Upper lobe of left lung (tissue), 4 donors: ENCODE results near the gene COX19.

Experiments used
- EP300 ChIP-seq, 4 donors: sonication (generic); formaldehyde crosslinking; IDR thresholded peaks; one replicate each; pipeline ENCODE4 v1.5.1; 2017; ENCODE audit warnings: antibody characterized with exemption in 4 of 4, control low read depth in 2 of 4
- POLR2A ChIP-seq, 4 donors: fragments of 450-650 bp; IDR thresholded peaks; one replicate each; pipeline ENCODE4 v1.5.1; 2016 to 2017; ENCODE audit warnings: antibody characterized with exemption in 4 of 4, mild to moderate bottlenecking in 2 of 4
- POLR2AphosphoS5 ChIP-seq, 2 donors: sonication (generic); formaldehyde crosslinking; IDR thresholded peaks; one replicate each; pipeline ENCODE4 v1.5.1; 2017; ENCODE audit warnings: antibody characterized with exemption in 2 of 2

GRCh38 chr7:981793-982510 lies 6.6 kb upstream of the COX19 start:
- TF ChIP-seq EP300 (IDR thresholded peaks at IDR 0.05) (no peak), POLR2A (IDR thresholded peaks at IDR 0.05) (no peak), POLR2AphosphoS5 (IDR thresholded peaks at IDR 0.05) (no peak)
